ENCODE results near the gene HAGH. TPM values are rescaled to one million over a fixed set of nuclear protein-coding genes. Genes with fewer than 3 reads are reported as not detected.

The HAGH gene
- 55.9 TPM for total RNA-seq

GRCh38 chr16:1826691-1827573 lies at the start of gene HAGH, which contains the start of gene FAHD1:
HAGH (minus strand) TSS chr16:1826825; CDS start chr16:1826787, 38 bp downstream.
FAHD1 (plus strand) TSS chr16:1827206; CDS start chr16:1827239, 33 bp downstream.

GRCh38 chr16:1871974-1872635 lies 45.5 kb upstream of the HAGH start, which contains the start of gene MEIOB:
MEIOB (minus strand) TSS chr16:1872164; CDS start chr16:1868175, 3,989 bp downstream.

GRCh38 chr16:1793578-1794220 lies 32.9 kb downstream of the HAGH start, which contains the start of gene IGFALS:
IGFALS (minus strand) TSS chr16:1793705; CDS start chr16:1793652, 53 bp downstream.

GRCh38 chr16:1782408-1783264 lies 44.0 kb downstream of the HAGH start, which contains the start of the genes NUBP2 and SPSB3:
NUBP2 (plus strand) TSS chr16:1782960; CDS start chr16:1783021, 61 bp downstream.
SPSB3 (minus strand) TSS chr16:1782571; CDS start chr16:1781483, 1,088 bp downstream.

GRCh38 chr16:1772908-1773702 lies 53.5 kb downstream of the HAGH start, which contains the start of gene MRPS34:
MRPS34 (minus strand) TSS chr16:1773134; CDS start chr16:1773119, 15 bp downstream.

GRCh38 chr16:1772362-1772907 lies 54.2 kb downstream of the HAGH start, which contains the start of gene EME2:
EME2 (plus strand) TSS chr16:1772810; CDS start chr16:1773228, 418 bp downstream.

GRCh38 chr16:1771188-1771863 lies 55.3 kb downstream of the HAGH start, which contains the start of gene NME3:
NME3 (minus strand) TSS chr16:1771543; CDS start chr16:1771534, 9 bp downstream.

Other genes with a start within 250 kb of the HAGH start
- gene IFT140, start 214.8 kb downstream of the HAGH start, total RNA-seq, result 73.1 TPM
- gene CRAMP1, start 214.5 kb downstream of the HAGH start, total RNA-seq, result 17.8 TPM
- 35.5 TPM for gene JPT2, start 148.5 kb downstream of the HAGH start, total RNA-seq
- gene MAPK8IP3, start 120.6 kb downstream of the HAGH start, total RNA-seq, result 107 TPM
- 52.0 TPM for gene NME3, start 55.3 kb downstream of the HAGH start, total RNA-seq
- 16.1 TPM for gene EME2, start 54.0 kb downstream of the HAGH start, total RNA-seq
- gene MRPS34, start 53.7 kb downstream of the HAGH start, total RNA-seq, result 48.4 TPM
- gene SPSB3, start 44.3 kb downstream of the HAGH start, total RNA-seq, result 93.1 TPM
- 56.1 TPM for gene NUBP2, start 43.9 kb downstream of the HAGH start, total RNA-seq
- 0.55 TPM for gene IGFALS, start 33.1 kb downstream of the HAGH start, total RNA-seq
- gene FAHD1, start 381 bp upstream of the HAGH start, total RNA-seq, result 35.6 TPM
- gene MEIOB, start 45.3 kb upstream of the HAGH start, total RNA-seq, result 0.60 TPM
- 0.38 TPM for gene HS3ST6, start 91.6 kb upstream of the HAGH start, total RNA-seq
- gene MSRB1, start 116.4 kb upstream of the HAGH start, total RNA-seq, result 5.7 TPM
- gene RPL3L, start 127.9 kb upstream of the HAGH start, total RNA-seq, result 6.3 TPM
- gene NDUFB10, start 132.7 kb upstream of the HAGH start, total RNA-seq, result 71.7 TPM
- 801 TPM for gene RPS2, start 138.0 kb upstream of the HAGH start, total RNA-seq
- not detected for gene RNF151, start 140.0 kb upstream of the HAGH start, total RNA-seq
- 32.0 TPM for gene TBL3, start 145.2 kb upstream of the HAGH start, total RNA-seq
- gene NOXO1, start 154.6 kb upstream of the HAGH start, total RNA-seq, result 0.55 TPM
- gene GFER, start 157.4 kb upstream of the HAGH start, total RNA-seq, result 14.7 TPM
- gene SYNGR3, start 163.1 kb upstream of the HAGH start, total RNA-seq, result 6.5 TPM
- 20.3 TPM for gene ZNF598, start 183.0 kb upstream of the HAGH start, total RNA-seq
- gene NPW, start 193.0 kb upstream of the HAGH start, total RNA-seq, result 2.0 TPM
- 36.8 TPM for gene NHERF2, start 200.1 kb upstream of the HAGH start, total RNA-seq
- 17.2 TPM for gene NTHL1, start 221.0 kb upstream of the HAGH start, total RNA-seq
- gene TSC2, start 221.2 kb upstream of the HAGH start, total RNA-seq, result 103 TPM

All from camera-type eye (tissue), 1 donor.